ENCODE results near the gene B4GALNT4. TPM values are rescaled to one million over a fixed set of nuclear protein-coding genes. Genes with fewer than 3 reads are reported as not detected.

Gene B4GALNT4
- total and polyA plus RNA-seq, 2 of the 13 experiments (the other 11 are each of a cell fraction or from before 2014, with no cell fraction given) = 30.5 to 50.1 TPM

DNA sequence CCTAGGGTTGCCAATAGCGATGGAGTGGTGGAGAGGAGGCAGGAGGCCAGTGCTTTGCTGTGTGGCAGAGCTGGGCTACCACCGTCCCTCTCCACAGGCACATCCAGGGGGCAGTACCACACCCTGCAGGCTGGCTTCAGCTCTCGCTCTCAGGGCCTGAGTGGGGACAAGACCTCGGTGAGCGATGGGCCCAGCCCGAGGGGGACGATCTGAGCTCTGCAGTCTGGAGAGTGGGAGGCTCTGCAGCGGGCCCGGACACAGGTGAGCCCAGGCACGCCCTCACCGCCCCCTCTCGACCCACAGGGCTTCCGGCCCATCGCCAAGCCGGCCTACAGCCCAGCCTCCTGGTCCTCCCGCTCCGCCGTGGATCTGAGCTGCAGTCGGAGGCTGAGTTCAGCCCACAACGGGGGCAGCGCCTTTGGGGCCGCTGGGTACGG lies 27.2 kb downstream of the B4GALNT4 start (continued):
- TF ChIP-seq ZNF317 (CRISPR knock-in tag; IDR thresholded peaks at IDR 0.05) = 0 out of 2 replicates have a peak, but pooled peaks have one; percentile 13
- peak; percentile 47 for TF ChIP-seq STAG1 (CRISPR knock-in tag; IDR thresholded peaks at IDR 0.05)
- TF ChIP-seq SNRNP70 (IDR thresholded peaks at IDR 0.05; ENCODE audit: low read depth, low read length) = no peak
- no peak for TF ChIP-seq FOXC1 (CRISPR knock-in tag; IDR thresholded peaks at IDR 0.05; ENCODE audit: borderline replicate concordance)
- TF ChIP-seq NFRKB (IDR thresholded peaks at IDR 0.05) = no peak
- TF ChIP-seq ZNF142 (CRISPR knock-in tag; IDR thresholded peaks at IDR 0.05) = no peak
- no peak for TF ChIP-seq SRY (CRISPR knock-in tag; IDR thresholded peaks at IDR 0.05)
- no peak for TF ChIP-seq TEAD3 (CRISPR knock-in tag; optimal IDR thresholded peaks at IDR 0.05; ENCODE audit: borderline replicate concordance)
- TF ChIP-seq NCOA2 (CRISPR knock-in tag; IDR thresholded peaks at IDR 0.05) = no peak
- no peak for TF ChIP-seq FOSL2 (CRISPR knock-in tag; IDR thresholded peaks at IDR 0.05)
- peak; percentile 51; the same call in 1 of the 2 replicates for TF ChIP-seq ZNF563 (CRISPR knock-in tag; IDR thresholded peaks at IDR 0.05)
- 0 out of 2 replicates have a peak, but pooled peaks have one; percentile 4 for TF ChIP-seq BORCS8-MEF2B (CRISPR knock-in tag; IDR thresholded peaks at IDR 0.05)
- no peak for TF ChIP-seq CC2D1A (CRISPR knock-in tag; IDR thresholded peaks at IDR 0.05)
- no peak for TF ChIP-seq ZKSCAN8 (CRISPR knock-in tag; IDR thresholded peaks at IDR 0.05; ENCODE audit: borderline replicate concordance)
- TF ChIP-seq ZC3H4 (CRISPR knock-in tag; IDR thresholded peaks at IDR 0.05; ENCODE audit: borderline replicate concordance) = no peak
- no peak for TF ChIP-seq CCDC6 (CRISPR knock-in tag; IDR thresholded peaks at IDR 0.05)
- TF ChIP-seq ETS1 (CRISPR knock-in tag; IDR thresholded peaks at IDR 0.05) = no peak
- TF ChIP-seq MAFF (IDR thresholded peaks at IDR 0.05; ENCODE audit: low read depth, low read length) = no peak
- no peak for TF ChIP-seq TEF (CRISPR knock-in tag; IDR thresholded peaks at IDR 0.05)
- TF ChIP-seq AGO2 (optimal IDR thresholded peaks at IDR 0.05; ENCODE audit: low read depth, low read length) = peak; percentile 53
- TF ChIP-seq ZMAT5 (CRISPR knock-in tag; IDR thresholded peaks at IDR 0.05; ENCODE audit: borderline replicate concordance, low read depth) = no peak
- TF ChIP-seq HNRNPK (IDR thresholded peaks at IDR 0.05; ENCODE audit: low read depth, low read length, poor library complexity, severe bottlenecking) = no peak
- no peak for TF ChIP-seq JUNB (CRISPR knock-in tag; IDR thresholded peaks at IDR 0.05; ENCODE audit: borderline replicate concordance)
- no peak for TF ChIP-seq DNMT3B (CRISPR knock-in tag; conservative IDR thresholded peaks at IDR 0.05)
- no peak for TF ChIP-seq KDM5A (IDR thresholded peaks at IDR 0.05; ENCODE audit: borderline replicate concordance, low read length)
